Mesothelial cell of epicardium (in vitro differentiated cells): ENCODE data around the gene TMPRSS9. TPM values are rescaled to one million over a fixed set of nuclear protein-coding genes. Genes with fewer than 3 reads are reported as not detected.

ENCODE experiments used
- DNase-seq, 2 experiments: peaks; one replicate each; pipeline ENCODE4 v3.0.0; 2021; ENCODE audit warnings: low spot score in 2 of 2; ENCODE audit not compliant: unreplicated experiment in 2 of 2
- H3K27ac Mint-ChIP-seq: 2 replicates; pipeline ENCODE4 v1.8.0; 2021; ENCODE audit warnings: mixed read lengths
- H3K27me3 Mint-ChIP-seq: 2 replicates; pipeline ENCODE4 v1.8.0; 2021; ENCODE audit warnings: low read depth, mixed read lengths
- H3K36me3 Mint-ChIP-seq: 2 replicates; pipeline ENCODE4 v1.8.0; 2021; ENCODE audit warnings: mixed read lengths
- H3K4me1 Mint-ChIP-seq: 2 replicates; pipeline ENCODE4 v1.8.0; 2021; ENCODE audit warnings: mixed read lengths
- H3K4me3 Mint-ChIP-seq: 2 replicates; pipeline ENCODE4 v1.8.0; 2021; ENCODE audit warnings: mild to moderate bottlenecking, moderate library complexity, mixed read lengths
- H3K9me3 Mint-ChIP-seq: 2 replicates; pipeline ENCODE4 v1.8.0; 2021; ENCODE audit warnings: mixed read lengths
- CTCF ChIP-seq: fragments of 200-600 bp; sonication (generic); IDR thresholded peaks from one replicate; pipeline ENCODE4 v1.5.0; 2021; ENCODE audit warnings: antibody characterized with exemption; ENCODE audit not compliant: unreplicated experiment
- microRNA-seq: library from miRNA; unstranded; fragments of <30 nt; microRNA quantifications from one replicate; pipeline ENCODE4 v1.2.0, GENCODE V29; 2021; ENCODE audit warnings: inconsistent platforms, mixed read lengths
- total RNA-seq: library from RNA; stranded (reverse); gene quantifications from 3 replicates; pipeline ENCODE4 v1.2.1, GENCODE V29; 2021

Gene TMPRSS9
- total RNA-seq, 1 donor from 2014 or later, result 1.4 TPM

- peaks cover 20% of the 10 kb centered on the region for H3K4me1 Mint-ChIP-seq
- peak overlapping the region; percentile 96 for H3K27ac Mint-ChIP-seq
- no peaks in the 10 kb centered on the region for H3K9me3 Mint-ChIP-seq
- peak overlapping the region; percentile 95 for H3K4me3 Mint-ChIP-seq
- no peak for TF ChIP-seq CTCF
- no peaks in the 10 kb centered on the region for H3K27me3 Mint-ChIP-seq
- no peaks in the 10 kb centered on the region for H3K36me3 Mint-ChIP-seq
- DNase-seq, result peak in 1 of 2 experiments; percentile 71
Observed at GRCh38 chr19:2475018-2475701, 115.1 kb downstream of the TMPRSS9 start.

Small RNA genes within 50 kb of the gene (microRNA-seq; reads per million reads assigned to microRNA genes)
- 2.1 reads per million for gene MIR7108

Other genes with a start within 250 kb of the TMPRSS9 start
- 107 to 116 TPM (median 115 TPM) in 3 replicates for gene AP3D1, start 208.7 kb upstream of the TMPRSS9 start, total RNA-seq
- 54.1 to 59.1 TPM (median 58.2 TPM) in 3 replicates for gene DOT1L, start 196.3 kb upstream of the TMPRSS9 start, total RNA-seq
- gene PLEKHJ1, start 123.9 kb upstream of the TMPRSS9 start, total RNA-seq, result 73.4 to 75.6 TPM (median 73.8 TPM) in 3 replicates
- gene SF3A2, start 123.4 kb upstream of the TMPRSS9 start, total RNA-seq, result 142 to 156 TPM (median 146 TPM) in 3 replicates
- gene AMH, start 110.9 kb upstream of the TMPRSS9 start, total RNA-seq, result 42.4 to 50.1 TPM (median 44.5 TPM) in 3 replicates
- gene JSRP1, start 103.8 kb upstream of the TMPRSS9 start, total RNA-seq, result 0.80 TPM in 1 of 3 replicates, not detected in the others
- 0.11 TPM in 1 of 3 replicates, not detected in the others for gene PEAK3, start 78.1 kb upstream of the TMPRSS9 start, total RNA-seq
- gene LINGO3, start 52.1 kb upstream of the TMPRSS9 start, total RNA-seq, result 0.59 to 0.60 TPM (median 0.60 TPM) in 3 replicates
- gene LSM7, start 31.7 kb upstream of the TMPRSS9 start, total RNA-seq, result 141 to 149 TPM (median 142 TPM) in 3 replicates
- 189 to 202 TPM (median 196 TPM) in 3 replicates for gene SPPL2B, start 31.6 kb upstream of the TMPRSS9 start, total RNA-seq
- 101 to 110 TPM (median 102 TPM) in 3 replicates for gene TIMM13, start 67.3 kb downstream of the TMPRSS9 start, total RNA-seq
- 86.0 to 95.8 TPM (median 89.0 TPM) in 3 replicates for gene LMNB2, start 96.7 kb downstream of the TMPRSS9 start, total RNA-seq
- gene GADD45B, start 115.9 kb downstream of the TMPRSS9 start, total RNA-seq, result 80.0 to 84.4 TPM (median 84.1 TPM) in 3 replicates